ENCODE measurements around the gene P3H1. TPM values are rescaled to one million over a fixed set of nuclear protein-coding genes. Genes with fewer than 3 reads are reported as not detected.
"Not testable (repeated sequence)": the region's sequence is repeated elsewhere in the genome, so short reads cannot be mapped to it uniquely, and the experiment has no call there.

P3H1 gene, protein sequence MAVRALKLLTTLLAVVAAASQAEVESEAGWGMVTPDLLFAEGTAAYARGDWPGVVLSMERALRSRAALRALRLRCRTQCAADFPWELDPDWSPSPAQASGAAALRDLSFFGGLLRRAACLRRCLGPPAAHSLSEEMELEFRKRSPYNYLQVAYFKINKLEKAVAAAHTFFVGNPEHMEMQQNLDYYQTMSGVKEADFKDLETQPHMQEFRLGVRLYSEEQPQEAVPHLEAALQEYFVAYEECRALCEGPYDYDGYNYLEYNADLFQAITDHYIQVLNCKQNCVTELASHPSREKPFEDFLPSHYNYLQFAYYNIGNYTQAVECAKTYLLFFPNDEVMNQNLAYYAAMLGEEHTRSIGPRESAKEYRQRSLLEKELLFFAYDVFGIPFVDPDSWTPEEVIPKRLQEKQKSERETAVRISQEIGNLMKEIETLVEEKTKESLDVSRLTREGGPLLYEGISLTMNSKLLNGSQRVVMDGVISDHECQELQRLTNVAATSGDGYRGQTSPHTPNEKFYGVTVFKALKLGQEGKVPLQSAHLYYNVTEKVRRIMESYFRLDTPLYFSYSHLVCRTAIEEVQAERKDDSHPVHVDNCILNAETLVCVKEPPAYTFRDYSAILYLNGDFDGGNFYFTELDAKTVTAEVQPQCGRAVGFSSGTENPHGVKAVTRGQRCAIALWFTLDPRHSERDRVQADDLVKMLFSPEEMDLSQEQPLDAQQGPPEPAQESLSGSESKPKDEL
- 10 to 100 TPM; 39.7 to 41.5 TPM for total RNA-seq

DNA sequence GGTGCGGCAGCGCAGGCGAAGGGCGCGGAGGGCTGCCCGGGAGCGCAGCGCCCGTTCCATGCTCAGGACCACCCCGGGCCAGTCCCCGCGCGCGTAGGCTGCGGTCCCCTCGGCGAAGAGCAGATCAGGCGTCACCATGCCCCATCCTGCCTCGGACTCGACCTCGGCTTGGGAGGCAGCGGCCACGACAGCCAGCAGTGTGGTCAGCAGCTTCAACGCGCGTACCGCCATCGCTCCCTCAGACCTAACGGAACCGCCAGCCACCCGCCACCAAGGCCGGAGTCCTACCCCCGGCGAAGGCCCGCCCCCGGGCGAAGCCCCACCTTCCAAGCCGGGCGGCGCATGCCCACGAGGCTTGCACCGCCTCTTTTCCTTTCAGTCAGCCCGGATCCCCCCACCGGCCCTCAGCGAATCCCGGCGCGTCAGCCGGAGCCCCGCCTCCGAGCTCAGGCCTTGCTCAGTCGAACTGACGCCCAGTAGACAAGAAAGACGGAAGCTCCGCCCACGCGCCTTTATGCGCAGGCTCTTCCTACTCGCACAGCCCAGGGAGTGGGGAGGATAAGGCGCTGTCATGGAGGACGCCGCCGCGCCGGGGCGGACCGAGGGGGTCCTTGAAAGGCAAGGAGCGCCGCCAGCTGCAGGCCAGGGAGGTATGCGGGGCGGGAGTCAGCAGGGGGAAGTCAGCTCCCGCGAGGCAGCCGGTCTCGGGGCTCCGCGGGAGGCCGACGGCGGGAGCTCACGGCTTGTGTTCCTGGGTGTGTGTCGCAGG, at the start of gene P3H1, which contains the start of gene C1orf50:
P3H1 (minus strand) TSS at position 288 of the 769 bp plus-strand sequence; CDS start at position 231, 57 bp downstream.
C1orf50 (plus strand) TSS at position 509 of the 769 bp plus-strand sequence; CDS start at position 572, 63 bp downstream.
- Mint-ChIP-seq H3K4me1 (peaks cover 34% of the 10 kb centered on the region), H3K9me3 (no peaks in the 10 kb centered on the region), H3K4me3 (no peak within 1 kb of the TSS), H3K27ac (peak within 1 kb of the TSS; percentile 97), H3K27me3 (no peaks in the 10 kb centered on the region), H3K36me3 (ENCODE audit: low read depth) (peaks cover 19% of the 10 kb centered on the region)
- POLR2A ChIA-PET, result interaction anchor here (0.6 to 1.3 kb wide), 6 partner anchors 11 to 775 kb away, joined by 3 to 5 read pairs (median 3); partner anchors contain the start of genes TMEM269 and ZNF691
- peak; percentile 100 for DNase-seq
- CTCF ChIA-PET, result interaction anchor here (0.7 to 2.7 kb wide), 15 partner anchors 9 to 624 kb away, joined by 3 to 21 read pairs (median 5); partner anchors contain the start of genes ERMAP, PPIH, SVBP and TMEM269

DNA sequence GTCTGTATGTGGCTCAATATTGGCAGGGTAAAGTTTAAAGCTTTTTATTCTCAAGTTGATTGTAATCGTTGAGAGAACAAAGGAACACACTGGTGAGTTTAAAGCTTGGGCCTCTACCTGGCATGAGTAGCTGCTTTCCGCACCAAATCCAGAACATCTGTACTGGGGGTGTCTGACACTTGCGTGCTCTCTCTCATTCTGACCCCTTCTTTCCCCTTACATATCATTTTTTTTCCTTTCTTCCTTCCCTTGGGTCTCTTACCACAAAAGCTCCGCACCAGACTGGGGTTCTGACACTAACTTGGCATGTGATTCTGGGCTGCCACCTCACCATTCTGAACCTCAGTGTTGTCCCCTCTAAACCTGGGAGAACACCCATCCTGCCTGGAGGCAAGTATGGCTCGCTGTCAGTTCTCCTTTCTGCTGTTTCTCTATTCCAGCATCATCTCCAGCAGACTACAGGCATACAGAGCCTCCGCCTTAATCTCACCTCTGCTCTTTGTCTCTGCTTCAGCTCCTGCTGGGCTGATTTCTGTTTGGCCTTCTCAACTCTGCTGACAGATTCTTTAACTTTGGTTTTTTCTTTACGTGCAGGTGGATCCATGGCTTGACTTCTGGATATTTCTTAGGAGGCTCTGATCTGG, 49.2 kb upstream of the P3H1 start:
- CTCF ChIA-PET, result interaction anchor here (0.5 to 2.3 kb wide), 6 partner anchors 11 to 99 kb away, joined by 4 to 8 read pairs (median 4); partner anchors contain the start of genes C1orf50 and P3H1
- Mint-ChIP-seq H3K36me3 (ENCODE audit: low read depth) (peaks cover 8% of the 10 kb centered on the region), H3K9me3 (no peaks in the 10 kb centered on the region), H3K27ac (peak overlapping the region; percentile 86), H3K27me3 (no peaks in the 10 kb centered on the region), H3K4me3 (peak overlapping the region; percentile 76), H3K4me1 (peaks cover 32% of the 10 kb centered on the region)
- POLR2A ChIA-PET, result no interaction called here
- DNase-seq, result peak; percentile 18

DNA sequence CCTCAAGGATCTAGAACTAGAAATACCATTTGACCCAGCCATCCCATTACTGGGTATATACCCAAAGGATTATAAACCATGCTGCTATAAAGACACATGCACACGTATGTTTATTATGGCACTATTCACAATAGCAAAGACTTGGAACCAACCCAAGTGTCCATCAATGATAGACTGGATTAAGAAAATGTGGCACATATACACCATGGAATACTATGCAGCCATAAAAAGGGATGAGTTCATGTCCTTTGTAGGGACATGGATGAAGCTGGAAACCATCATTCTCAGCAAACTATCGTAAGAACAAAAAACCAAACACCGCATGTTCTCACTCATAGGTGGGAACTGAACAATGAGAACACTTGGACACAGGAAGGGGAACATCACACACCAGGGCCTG, 48.0 kb upstream of the P3H1 start:
- DNase-seq; H3K27ac Mint-ChIP-seq; H3K27me3 Mint-ChIP-seq; POLR2A ChIA-PET; CTCF ChIA-PET; H3K9me3 Mint-ChIP-seq; H3K36me3 Mint-ChIP-seq (ENCODE audit: low read depth); H3K4me3 Mint-ChIP-seq: not testable (repeated sequence)
- H3K4me1 Mint-ChIP-seq, result peaks cover 25% of the 10 kb centered on the region

DNA sequence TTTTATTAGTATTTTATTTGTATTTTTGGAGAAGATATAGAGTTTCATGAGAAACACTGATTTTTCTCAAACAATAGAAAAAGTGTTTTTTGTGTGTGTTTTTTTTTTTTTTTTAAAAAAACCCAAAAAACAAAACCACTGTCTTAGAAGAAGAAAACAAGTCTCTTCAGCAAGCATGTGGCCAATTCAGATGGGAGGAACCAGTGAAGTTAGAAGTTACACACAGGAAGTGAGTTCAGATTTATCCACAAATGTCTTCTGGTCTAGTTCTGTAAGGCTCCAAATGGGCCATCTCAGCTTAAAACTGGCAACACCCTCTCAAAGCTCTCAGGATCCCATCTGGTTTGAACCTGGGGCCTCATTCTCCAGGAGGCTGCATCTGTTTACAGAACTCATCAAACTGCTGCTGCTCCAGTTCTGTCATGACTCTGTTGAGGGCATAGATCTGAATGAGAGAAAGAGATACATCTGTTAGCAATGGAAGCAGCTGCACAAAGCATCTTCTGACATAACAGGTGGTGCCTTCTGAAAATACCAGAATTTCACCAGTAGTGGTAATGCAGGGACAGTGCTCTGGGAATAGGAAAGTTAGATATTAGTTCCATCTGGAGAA, 40.3 kb upstream of the P3H1 start:
- no peaks in the 10 kb centered on the region for H3K27me3 Mint-ChIP-seq
- no peak overlapping the region for H3K4me3 Mint-ChIP-seq
- H3K36me3 Mint-ChIP-seq (ENCODE audit: low read depth), result peaks cover 3% of the 10 kb centered on the region
- POLR2A ChIA-PET, result interaction anchor here (0.6 to 0.7 kb wide), 2 partner anchors 27 to 1034 kb away, joined by 3 to 7 read pairs; no protein-coding TSS in a partner anchor
- DNase-seq, result no peak
- H3K4me1 Mint-ChIP-seq, result peaks cover 15% of the 10 kb centered on the region
- CTCF ChIA-PET, result interaction anchor here (0.7 to 1.4 kb wide), 2 partner anchors 24 to 39 kb away, joined by 3 to 4 read pairs; partner anchors contain the start of gene ZNF691
- peak overlapping the region; percentile 86 for H3K27ac Mint-ChIP-seq
- H3K9me3 Mint-ChIP-seq, result no peaks in the 10 kb centered on the region

DNA sequence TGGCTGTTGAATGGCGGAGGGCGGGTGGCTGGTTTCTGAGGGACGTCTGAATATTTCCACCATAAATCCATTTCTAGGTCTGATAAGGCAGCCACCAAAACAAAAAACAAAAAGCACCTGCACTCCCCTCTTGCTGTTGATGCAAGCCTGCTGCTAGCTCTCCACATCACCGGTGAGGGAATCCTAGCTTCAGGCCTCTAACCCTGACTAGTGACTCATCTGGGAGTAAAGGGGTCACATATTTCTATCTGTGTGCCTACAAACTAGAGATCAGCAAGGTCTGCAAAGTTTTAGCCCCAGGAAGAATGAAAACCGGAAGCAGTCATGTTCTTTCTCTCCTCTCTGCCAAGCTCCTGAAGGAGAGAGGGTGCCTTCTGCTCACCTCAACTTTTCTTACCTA, 39.8 kb upstream of the P3H1 start:
- H3K27ac Mint-ChIP-seq, result peak overlapping the region; percentile 33
- H3K4me1 Mint-ChIP-seq, result peaks cover 15% of the 10 kb centered on the region
- POLR2A ChIA-PET, result interaction anchor here (0.6 to 0.7 kb wide), 2 partner anchors 27 to 1035 kb away, joined by 3 to 7 read pairs; no protein-coding TSS in a partner anchor

DNA sequence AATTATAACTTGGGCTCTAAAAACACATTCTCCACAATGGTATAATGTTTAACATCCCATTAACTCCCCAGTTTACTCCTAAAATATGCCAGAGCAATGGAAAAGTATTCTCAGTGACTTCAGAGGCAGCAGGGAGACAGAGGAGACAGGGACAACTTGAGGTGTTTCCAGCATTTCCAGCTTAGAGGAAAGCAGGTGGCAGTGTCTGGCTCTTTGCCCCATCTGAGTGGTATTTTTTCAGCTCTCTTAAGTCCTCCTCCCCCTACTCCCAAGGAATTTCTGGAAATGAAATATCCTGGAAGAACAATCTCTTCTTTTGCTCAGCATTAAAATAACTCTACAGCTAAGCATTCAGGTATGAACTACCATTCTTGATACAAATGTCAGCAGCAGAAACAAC, 39.3 kb upstream of the P3H1 start:
- DNase-seq, result no peak
- Mint-ChIP-seq H3K36me3 (ENCODE audit: low read depth) (peaks cover 3% of the 10 kb centered on the region), H3K27ac (no peak overlapping the region), H3K9me3 (no peaks in the 10 kb centered on the region), H3K27me3 (no peaks in the 10 kb centered on the region), H3K4me3 (no peak overlapping the region), H3K4me1 (peaks cover 15% of the 10 kb centered on the region)
- ChIA-PET POLR2A (interaction anchor here (0.7 kb wide), 1 partner anchor 1035 kb away, joined by 3 read pairs; no protein-coding TSS in a partner anchor), CTCF (interaction anchor here (2.2 kb wide), 1 partner anchor 10 kb away, joined by 8 read pairs; the partner anchor contains the start of genes ERMAP and SVBP)

More for the DNA sequence above, 39.8 kb upstream of the P3H1 start:
- CTCF ChIA-PET, result interaction anchor here (0.7 to 2.2 kb wide), 2 partner anchors 10 to 23 kb away, joined by 3 to 8 read pairs; partner anchors contain the start of genes ERMAP and SVBP
- Mint-ChIP-seq H3K4me3 (no peak overlapping the region), H3K9me3 (no peaks in the 10 kb centered on the region), H3K36me3 (ENCODE audit: low read depth) (peaks cover 3% of the 10 kb centered on the region), H3K27me3 (no peaks in the 10 kb centered on the region)
- DNase-seq, result no peak

DNA sequence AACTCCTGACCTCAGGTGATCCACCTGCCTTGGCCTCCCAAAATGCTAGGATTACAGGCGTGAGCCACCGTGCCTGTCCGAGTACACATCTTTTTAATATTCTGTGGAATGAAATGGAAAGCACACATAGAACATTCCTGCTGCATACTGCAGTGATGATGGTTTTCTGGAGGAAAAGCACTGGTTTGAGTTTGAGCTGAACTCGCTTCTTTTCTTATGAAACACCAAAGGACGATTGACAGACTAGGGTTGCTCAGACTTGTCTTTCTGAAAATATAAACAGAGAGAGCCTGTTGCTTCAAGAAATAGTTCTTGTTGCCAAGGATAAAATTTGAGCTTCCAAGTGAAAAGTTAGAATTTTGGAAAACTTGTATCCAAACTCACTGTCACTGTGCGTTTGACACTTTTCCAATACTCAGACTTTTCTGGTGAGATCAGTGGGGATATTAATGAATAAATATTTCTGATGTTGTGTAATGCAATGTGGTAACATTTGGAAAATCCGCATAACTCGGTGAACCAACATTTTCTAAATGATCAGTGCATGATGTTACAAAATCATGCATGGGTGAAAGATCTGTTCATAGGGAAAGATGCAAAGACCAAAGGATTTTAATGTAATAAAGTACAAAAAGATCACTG, 35.1 kb upstream of the P3H1 start:
- Mint-ChIP-seq H3K4me3 (no peak overlapping the region), H3K36me3 (ENCODE audit: low read depth) (peaks cover 3% of the 10 kb centered on the region), H3K27me3 (peaks cover 6% of the 10 kb centered on the region), H3K4me1 (peaks cover 6% of the 10 kb centered on the region), H3K27ac (no peak overlapping the region), H3K9me3 (no peaks in the 10 kb centered on the region)
- ChIA-PET POLR2A (no interaction called here), CTCF (interaction anchor here (1.1 kb wide), 1 partner anchor 19 kb away, joined by 3 read pairs; no protein-coding TSS in a partner anchor)
- no peak for DNase-seq

DNA sequence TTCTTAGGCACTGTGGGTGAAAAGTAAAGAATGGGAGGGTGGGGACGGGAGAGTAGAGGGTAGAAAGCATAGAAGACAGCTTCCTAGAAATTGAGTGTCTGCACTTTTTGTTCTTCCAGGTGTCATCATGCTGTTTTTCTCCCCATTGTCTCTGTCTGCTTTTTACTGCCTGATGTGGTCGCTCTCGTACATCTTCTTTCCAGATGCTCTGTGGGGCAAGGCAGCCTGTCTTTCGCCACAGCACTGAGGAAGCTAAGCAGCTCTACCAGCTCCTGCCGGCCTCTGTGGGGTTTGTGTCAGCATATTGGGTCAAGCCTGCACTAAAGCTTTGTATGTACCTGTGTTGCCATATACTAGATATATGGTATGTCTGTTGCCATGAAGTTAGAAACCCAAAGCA, 31.2 kb upstream of the P3H1 start:
- Mint-ChIP-seq H3K4me1 (no peaks in the 10 kb centered on the region), H3K36me3 (ENCODE audit: low read depth) (no peaks in the 10 kb centered on the region), H3K27ac (no peak overlapping the region), H3K9me3 (no peaks in the 10 kb centered on the region), H3K27me3 (peaks cover 10% of the 10 kb centered on the region), H3K4me3 (no peak overlapping the region)
- CTCF ChIA-PET, result no interaction called here
- no peak for DNase-seq
- POLR2A ChIA-PET, result no interaction called here

DNA sequence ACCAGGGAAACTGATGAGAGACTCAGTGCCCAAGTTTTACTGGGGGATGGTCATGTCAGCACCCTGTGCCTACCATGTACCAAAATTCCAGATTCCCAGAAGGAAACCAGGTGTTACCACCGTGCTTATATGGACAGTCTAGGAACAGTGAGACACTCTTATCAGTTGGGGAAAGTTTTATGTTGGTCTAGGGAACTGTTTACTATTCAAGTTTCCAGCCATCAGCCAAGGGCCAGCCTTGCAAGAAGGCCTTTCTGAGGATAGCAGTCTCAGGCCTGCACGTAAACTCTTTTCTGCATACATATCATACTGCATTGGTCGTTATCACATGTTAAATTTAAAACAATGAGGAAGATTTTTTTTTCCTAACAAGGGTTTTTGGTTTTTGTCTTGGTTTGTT, 30.6 kb upstream of the P3H1 start:
- no peak for DNase-seq
- no peaks in the 10 kb centered on the region for H3K9me3 Mint-ChIP-seq
- H3K27me3 Mint-ChIP-seq, result peaks cover 10% of the 10 kb centered on the region
- H3K4me3 Mint-ChIP-seq, result no peak overlapping the region
- POLR2A ChIA-PET, result no interaction called here
- H3K27ac Mint-ChIP-seq, result no peak overlapping the region
- no peaks in the 10 kb centered on the region for H3K4me1 Mint-ChIP-seq
- CTCF ChIA-PET, result no interaction called here
- no peaks in the 10 kb centered on the region for H3K36me3 Mint-ChIP-seq (ENCODE audit: low read depth)

DNA sequence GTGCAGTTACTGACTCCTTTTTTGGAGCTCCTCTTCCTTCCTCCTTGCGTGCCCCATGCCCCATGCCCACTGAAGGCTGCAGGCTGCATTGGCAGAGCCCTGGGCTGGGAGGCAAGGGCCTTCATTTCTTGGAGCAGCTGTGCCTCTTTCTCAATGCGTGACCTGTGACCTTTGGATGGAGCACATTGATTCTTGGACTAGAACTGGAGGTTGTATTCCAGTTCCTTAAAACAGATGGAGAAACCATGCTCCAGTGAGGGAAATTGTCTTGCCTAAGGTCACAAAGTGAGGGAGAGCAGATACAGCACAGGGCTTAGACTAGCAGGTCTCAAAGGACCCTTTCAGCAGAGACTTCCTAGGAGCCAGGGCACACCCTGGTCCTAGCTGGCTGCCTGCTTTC, 27.0 kb upstream of the P3H1 start:
- Mint-ChIP-seq H3K4me3 (no peak overlapping the region), H3K9me3 (no peaks in the 10 kb centered on the region), H3K4me1 (no peaks in the 10 kb centered on the region), H3K27ac (no peak overlapping the region), H3K36me3 (ENCODE audit: low read depth) (no peaks in the 10 kb centered on the region), H3K27me3 (peaks cover 8% of the 10 kb centered on the region)
- ChIA-PET CTCF (no interaction called here), POLR2A (no interaction called here)
- no peak for DNase-seq

DNA sequence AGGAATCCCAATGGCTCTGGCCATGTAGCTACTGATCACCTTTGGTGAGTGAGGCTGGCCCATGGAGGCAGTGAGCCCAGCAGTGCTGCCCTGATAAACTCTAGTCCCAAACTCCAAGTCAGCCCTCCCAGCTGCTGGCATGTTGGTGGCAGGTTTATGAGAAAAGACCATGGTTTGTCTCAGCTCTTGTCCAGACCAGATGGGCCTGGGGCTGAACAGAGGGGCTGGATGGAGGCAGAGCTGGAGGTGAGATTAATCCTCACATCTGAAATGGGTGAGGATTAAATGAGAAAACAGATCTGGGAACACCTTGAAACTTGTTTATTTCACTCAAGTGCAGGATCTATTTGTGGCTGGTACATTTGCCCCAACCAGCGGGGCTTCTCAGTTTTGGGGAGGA, 21.2 kb upstream of the P3H1 start:
- Mint-ChIP-seq H3K36me3 (ENCODE audit: low read depth) (peaks cover 3% of the 10 kb centered on the region), H3K4me1 (peaks cover 21% of the 10 kb centered on the region), H3K27ac (peak overlapping the region; percentile 47), H3K9me3 (no peaks in the 10 kb centered on the region), H3K27me3 (no peaks in the 10 kb centered on the region), H3K4me3 (no peak overlapping the region)
- CTCF ChIA-PET, result interaction anchor here (0.7 to 0.9 kb wide), 2 partner anchors 10 to 11 kb away, joined by 3 read pairs; no protein-coding TSS in a partner anchor
- POLR2A ChIA-PET, result no interaction called here
- no peak for DNase-seq
